GM19240 (cell line): ENCODE data around the gene RFX2.

Source experiments
- DNase-seq: peaks from one replicate; pipeline ENCODE4 v3.0.0; 2011; ENCODE audit warnings: low spot score; ENCODE audit not compliant: insufficient read length

RFX2 gene

DNA sequence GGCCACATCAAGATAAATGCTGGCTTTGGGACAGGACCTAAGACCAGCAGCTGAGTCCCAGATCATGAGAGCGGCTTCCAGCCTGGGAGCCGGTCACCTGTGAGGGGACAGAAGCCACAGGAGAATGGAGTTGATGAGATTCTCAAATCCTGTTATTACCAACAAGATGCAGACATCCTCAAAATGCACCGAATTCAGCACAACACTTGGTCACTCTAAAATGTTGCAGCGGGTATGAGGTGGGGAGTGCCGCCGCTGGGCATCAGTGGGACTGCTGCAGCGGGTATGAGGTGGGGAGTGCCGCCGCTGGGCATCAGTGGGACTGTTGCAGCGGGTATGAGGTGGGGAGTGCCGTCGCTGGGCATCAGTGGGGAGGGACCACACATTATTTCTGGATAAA is 153.6 kb downstream of the RFX2 start:
- no peak for DNase-seq

DNA sequence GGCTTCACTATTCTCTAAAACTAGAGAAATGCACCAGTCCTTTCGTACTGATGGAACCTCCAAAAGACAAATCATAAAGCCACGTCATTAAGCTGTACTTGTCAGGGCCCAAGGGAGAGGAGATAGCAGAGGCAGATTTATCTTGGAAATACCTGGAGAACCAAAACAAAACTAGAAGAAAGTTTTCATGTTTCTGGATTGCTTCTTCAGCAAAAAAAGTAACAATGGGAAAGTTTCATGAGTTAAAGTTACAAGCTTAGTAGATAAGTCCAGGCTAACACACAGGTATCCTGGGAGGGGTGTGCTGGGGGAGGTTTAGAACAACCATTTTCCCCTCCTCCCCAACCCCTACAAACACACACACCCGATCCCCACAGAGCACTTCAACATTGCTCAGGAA is 154.0 kb downstream of the RFX2 start:
- DNase-seq: no peak

GRCh38 chr19:5955636-5955935 is 154.7 kb downstream of the RFX2 start:
- no peak for DNase-seq

DNA sequence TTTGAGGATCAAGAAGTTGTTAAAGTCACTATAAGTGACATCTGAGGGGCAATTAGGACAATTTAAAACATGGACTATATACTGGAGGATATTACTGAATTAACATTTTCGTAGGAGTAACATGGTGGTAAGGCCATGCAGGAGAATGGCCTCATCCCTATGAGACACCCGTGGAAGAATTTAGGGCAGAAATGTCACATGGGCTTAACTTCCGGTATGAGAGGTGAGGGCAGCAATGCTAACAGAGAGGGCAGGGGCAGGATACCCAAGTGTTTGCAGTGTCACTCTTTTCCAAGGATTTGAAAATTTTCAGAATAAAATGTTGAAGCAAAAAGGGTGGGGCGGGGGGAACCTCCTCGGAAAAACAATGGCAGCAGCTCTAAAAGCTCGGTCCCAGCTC is 156.0 kb downstream of the RFX2 start:
- no peak for DNase-seq

DNA sequence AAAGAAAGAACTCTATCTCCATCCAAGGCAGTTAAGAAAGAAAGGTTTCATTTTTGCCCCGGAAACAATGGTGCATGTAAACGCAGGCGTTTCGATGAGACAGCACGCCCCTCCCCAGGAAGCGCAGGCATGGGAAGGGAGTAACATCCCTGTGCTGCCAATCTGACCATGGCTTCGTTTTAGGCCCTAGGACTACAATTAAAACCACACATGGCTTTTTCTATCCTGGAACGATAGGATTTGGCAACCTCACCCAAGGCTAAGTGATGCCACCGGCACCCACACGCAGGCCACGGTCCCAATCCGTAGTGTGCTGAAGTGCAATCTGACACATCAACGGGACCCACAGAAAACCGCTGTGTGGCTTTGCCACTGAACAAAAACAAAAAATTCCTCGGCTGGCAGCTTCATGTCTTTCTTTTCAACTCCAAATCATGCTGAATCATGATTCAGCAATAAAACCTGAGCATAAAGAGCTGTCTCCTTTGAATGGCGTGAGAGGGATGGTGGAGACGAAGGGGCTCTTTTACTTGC is 156.6 kb downstream of the RFX2 start:
- DNase-seq: no peak

DNA sequence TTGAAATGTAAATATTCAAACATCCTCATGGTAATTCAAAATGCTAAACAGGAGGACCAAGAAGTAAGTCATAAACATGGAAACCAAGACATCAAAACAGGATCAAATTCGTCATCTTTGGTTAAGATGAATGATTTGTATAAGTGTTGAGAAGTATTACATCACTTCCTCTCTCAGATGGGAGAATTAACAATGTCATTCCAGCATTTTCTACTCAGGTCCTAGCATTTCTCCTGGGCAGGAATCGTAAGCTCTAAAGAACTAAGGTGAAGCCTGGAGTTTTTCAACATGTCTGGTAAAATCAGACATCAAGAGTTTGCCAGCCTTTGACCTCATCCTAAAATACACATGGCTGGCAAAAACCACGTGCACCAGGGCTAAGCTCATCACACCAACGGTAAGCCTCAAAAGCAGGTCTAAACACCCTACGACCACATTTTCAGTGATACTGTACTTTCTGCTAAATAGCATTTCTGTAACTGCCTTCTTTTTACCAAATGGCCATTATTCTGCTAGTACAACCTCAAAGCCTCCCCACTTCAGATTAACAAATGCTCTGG is 157.2 kb downstream of the RFX2 start:
- DNase-seq: no peak

GRCh38 chr19:5952193-5953029 is 157.9 kb downstream of the RFX2 start:
- no peak for DNase-seq

GRCh38 chr19:5951338-5951861 is 158.9 kb downstream of the RFX2 start:
- DNase-seq: no peak

GRCh38 chr19:5950741-5951140 is 159.6 kb downstream of the RFX2 start:
- no peak for DNase-seq

DNA sequence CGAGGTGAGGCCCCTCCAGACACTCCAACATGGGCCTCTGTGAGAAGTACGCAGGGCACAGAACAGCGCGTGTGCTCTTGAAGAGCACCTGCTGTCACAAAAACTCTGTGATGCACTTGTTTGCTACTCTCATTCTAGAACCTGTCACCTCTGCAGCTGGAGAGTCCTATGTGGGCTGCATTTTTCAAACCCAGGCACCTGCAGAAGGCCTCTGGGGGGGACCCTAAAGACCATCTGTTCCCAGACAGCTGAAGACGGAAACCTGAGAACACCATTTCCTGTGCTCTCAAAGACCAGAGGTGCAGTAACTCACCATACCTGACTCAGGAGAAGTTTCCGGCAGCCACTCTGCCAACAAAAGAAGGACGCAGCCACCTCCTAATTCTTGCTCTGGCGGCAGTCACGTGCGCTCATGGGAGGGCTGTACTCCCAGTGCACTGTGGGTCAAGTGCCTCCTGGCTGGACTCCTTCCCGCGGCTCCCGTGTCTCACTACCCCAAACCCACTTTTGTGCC is 160.5 kb downstream of the RFX2 start:
- DNase-seq: no peak

- no peak for DNase-seq
Measured at GRCh38 chr19:5948752-5949564, 161.3 kb downstream of the RFX2 start.

- no peak for DNase-seq
Measured at GRCh38 chr19:5947435-5947834, 162.9 kb downstream of the RFX2 start.

DNA sequence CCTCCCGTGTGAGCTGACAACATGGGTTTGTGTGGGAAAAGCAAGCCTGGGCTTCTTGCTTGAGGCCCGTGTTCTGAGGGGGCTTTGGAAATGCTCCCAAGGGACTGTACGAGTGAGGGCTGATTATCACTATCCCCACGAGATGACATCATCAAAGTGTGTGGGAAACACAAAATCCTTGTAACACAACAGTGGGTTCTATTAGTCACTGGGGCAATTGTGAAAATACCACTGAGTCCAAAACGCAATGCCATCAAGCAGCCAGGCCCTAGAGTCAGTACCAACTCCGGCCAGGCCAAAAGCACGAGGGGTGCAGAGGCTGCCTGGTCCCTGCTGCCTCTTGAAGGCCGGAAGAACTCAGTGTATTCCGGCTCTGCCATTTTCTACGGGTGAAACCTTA is 166.7 kb downstream of the RFX2 start:
- no peak for DNase-seq
